SJCRH30 (cell line): ENCODE data around the gene NCAPG2. TPM values are rescaled to one million over a fixed set of nuclear protein-coding genes. Genes with fewer than 3 reads are reported as not detected.
"Not testable (repeated sequence)": the region's sequence is repeated elsewhere in the genome, so short reads cannot be mapped to it uniquely, and the experiment has no call there.

ENCODE experiments used
- DNase-seq, 2 experiments: peaks; one replicate each; pipeline ENCODE4 v3.0.0-alpha.2; 2015 to 2020
- H3K27ac ChIP-seq: fragments of 250-450 bp; sonication (Bioruptor Pico); 2 replicates; pipeline ENCODE4 v1.5.1; 2020; ENCODE audit warnings: mild to moderate bottlenecking, moderate library complexity
- H3K27me3 ChIP-seq: fragments of 250-450 bp; sonication (Bioruptor Pico); 2 replicates; pipeline ENCODE4 v1.5.1; 2020; ENCODE audit warnings: mild to moderate bottlenecking, moderate library complexity
- H3K36me3 ChIP-seq: fragments of 250-450 bp; sonication (Bioruptor Pico); 2 replicates; pipeline ENCODE4 v1.5.1; 2020; ENCODE audit warnings: mild to moderate bottlenecking, moderate library complexity
- H3K4me1 ChIP-seq: fragments of 250-450 bp; sonication (Bioruptor Pico); 2 replicates; pipeline ENCODE4 v1.5.1; 2020; ENCODE audit warnings: mild to moderate bottlenecking, moderate library complexity
- H3K4me3 ChIP-seq: fragments of 250-450 bp; sonication (Bioruptor Pico); 2 replicates; pipeline ENCODE4 v1.5.1; 2020; ENCODE audit warnings: mild to moderate bottlenecking, moderate library complexity
- H3K9me3 ChIP-seq: fragments of 250-450 bp; sonication (Bioruptor Pico); replicated peaks from 2 replicates; pipeline ENCODE4 v1.5.1; 2020; ENCODE audit warnings: mild to moderate bottlenecking, moderate library complexity
- total RNA-seq: library from RNA; depleted of rRNA; stranded (reverse); fragments of >200 nt; shearing (Covaris generic); gene quantifications from 2 replicates; pipeline ENCODE4 v1.2.3, GENCODE V29; 2014

The NCAPG2 gene
- total RNA-seq, 1 experiment from 2014 or later, result 91.9 TPM

- no peaks in the 10 kb centered on the region for H3K27me3 ChIP-seq
- peak in 1 of 2 experiments; percentile 33 for DNase-seq
- peak overlapping the region; percentile 100 for H3K4me3 ChIP-seq
- peaks cover 21% of the 10 kb centered on the region for H3K36me3 ChIP-seq
- peak overlapping the region; percentile 97; the same call in 1 of the 2 replicates for H3K27ac ChIP-seq
- no peaks in the 10 kb centered on the region for H3K9me3 ChIP-seq
- peaks cover 5% of the 10 kb centered on the region for H3K4me1 ChIP-seq
Measured at GRCh38 chr7:158705234-158705850, 738 bp upstream of the NCAPG2 start.

GRCh38 chr7:158703679-158704523 is 703 bp downstream of the NCAPG2 start:
- not testable (repeated sequence) for H3K9me3 ChIP-seq, H3K4me1 ChIP-seq, H3K27me3 ChIP-seq, DNase-seq
- Histone ChIP-seq H3K4me3 (peak overlapping the region; percentile 100), H3K27ac (peak overlapping the region; percentile 97), H3K36me3 (peaks cover 35% of the 10 kb centered on the region)

DNA sequence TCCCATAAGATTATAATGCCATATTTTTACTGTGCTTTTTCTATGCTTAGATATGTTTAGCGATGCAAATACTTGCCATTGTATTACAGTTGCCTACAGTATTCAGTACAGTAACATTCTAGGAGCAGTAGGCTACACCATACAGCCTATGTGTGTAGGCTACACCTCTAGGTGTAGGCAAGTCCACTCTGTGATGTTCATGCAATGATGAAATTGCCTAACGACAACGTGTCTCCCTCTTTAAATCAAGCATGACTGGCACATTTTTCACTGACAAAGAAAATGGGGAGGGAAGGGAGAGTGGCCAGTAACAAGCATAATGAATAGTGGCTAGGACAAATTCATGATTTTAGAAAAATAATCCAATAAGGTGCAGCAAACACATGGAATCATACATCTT is 1.7 kb downstream of the NCAPG2 start:
- H3K9me3 ChIP-seq, result no peaks in the 10 kb centered on the region
- peaks cover 42% of the 10 kb centered on the region for H3K36me3 ChIP-seq
- H3K27ac ChIP-seq, result no peak overlapping the region
- DNase-seq, result no peak
- no peaks in the 10 kb centered on the region for H3K27me3 ChIP-seq
- H3K4me1 ChIP-seq, result peaks cover 5% of the 10 kb centered on the region
- H3K4me3 ChIP-seq, result peak overlapping the region; percentile 47

DNA sequence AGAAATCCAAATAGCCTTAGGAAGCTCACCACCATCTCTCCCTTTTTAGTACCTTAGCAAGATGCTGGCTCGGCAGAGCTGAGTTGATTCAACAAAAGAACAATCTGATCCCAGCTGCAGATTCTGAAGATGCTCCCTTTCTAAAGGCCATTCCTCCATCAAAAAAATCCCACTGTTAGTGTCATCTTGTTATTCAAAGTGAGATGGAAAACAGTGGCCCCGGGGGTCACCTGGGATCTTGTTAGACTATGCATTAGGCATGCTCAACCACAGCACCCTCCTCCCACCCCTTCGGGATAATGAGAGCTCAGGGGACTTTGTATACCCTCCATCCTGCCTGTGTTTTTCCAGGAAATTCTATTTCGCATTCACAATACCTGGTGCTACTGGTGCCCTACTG is 2.4 kb downstream of the NCAPG2 start:
- no peak for DNase-seq
- no peaks in the 10 kb centered on the region for H3K27me3 ChIP-seq
- peaks cover 50% of the 10 kb centered on the region for H3K36me3 ChIP-seq
- H3K4me1 ChIP-seq, result peaks cover 5% of the 10 kb centered on the region
- no peak overlapping the region for H3K4me3 ChIP-seq
- no peaks in the 10 kb centered on the region for H3K9me3 ChIP-seq
- no peak overlapping the region for H3K27ac ChIP-seq

DNA sequence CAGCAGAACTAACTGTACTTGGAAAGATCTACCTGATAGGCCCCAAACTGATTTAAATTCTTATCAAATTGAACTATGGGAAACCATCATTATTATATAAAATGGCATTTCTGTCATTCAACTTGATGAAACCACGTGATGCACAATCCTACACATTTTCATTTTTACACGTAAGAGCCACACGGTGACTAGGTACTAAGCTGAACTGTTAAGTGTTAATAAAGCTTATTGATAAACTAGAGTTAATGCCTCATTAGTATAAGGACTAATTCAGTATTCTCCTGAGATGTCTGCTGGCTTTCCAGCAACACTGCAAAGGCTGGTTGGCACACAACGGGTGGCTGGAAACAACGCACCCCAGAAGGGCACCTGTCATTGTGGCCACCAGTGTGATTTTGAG is 4.6 kb downstream of the NCAPG2 start:
- no peak overlapping the region for H3K4me3 ChIP-seq
- H3K4me1 ChIP-seq, result peaks cover 5% of the 10 kb centered on the region
- peaks cover 72% of the 10 kb centered on the region for H3K36me3 ChIP-seq
- DNase-seq, result no peak
- no peaks in the 10 kb centered on the region for H3K27me3 ChIP-seq
- H3K9me3 ChIP-seq, result no peaks in the 10 kb centered on the region
- H3K27ac ChIP-seq, result no peak overlapping the region

DNA sequence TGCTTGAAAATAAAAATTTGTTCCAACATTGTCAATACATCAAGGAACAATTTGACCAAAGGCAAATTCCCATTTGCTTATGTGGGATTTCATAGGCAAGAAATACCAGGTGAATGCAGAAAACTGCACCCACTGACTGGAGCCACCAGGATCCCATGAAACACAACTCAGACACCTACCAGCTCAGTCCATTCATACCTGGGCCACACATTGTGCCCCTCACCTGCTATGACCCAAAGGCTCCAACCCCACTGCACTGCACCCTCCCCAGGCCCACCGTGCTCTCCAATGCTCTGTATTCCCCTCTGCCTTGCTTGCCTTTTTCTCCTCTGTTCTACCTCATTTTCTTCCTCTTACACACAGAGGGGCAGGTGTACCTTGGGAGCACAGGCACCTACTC is 5.3 kb downstream of the NCAPG2 start:
- no peak for DNase-seq

GRCh38 chr7:158698657-158699195 is 5.9 kb downstream of the NCAPG2 start:
- Histone ChIP-seq H3K4me3 (no peak overlapping the region), H3K9me3 (no peaks in the 10 kb centered on the region), H3K4me1 (peaks cover 5% of the 10 kb centered on the region), H3K27me3 (no peaks in the 10 kb centered on the region), H3K36me3 (peaks cover 75% of the 10 kb centered on the region), H3K27ac (no peak overlapping the region)
- no peak for DNase-seq

More for the DNA sequence above, 5.3 kb downstream of the NCAPG2 start:
- Histone ChIP-seq H3K4me3 (no peak overlapping the region), H3K9me3 (no peaks in the 10 kb centered on the region), H3K27me3 (no peaks in the 10 kb centered on the region), H3K4me1 (peaks cover 5% of the 10 kb centered on the region), H3K27ac (no peak overlapping the region), H3K36me3 (peaks cover 75% of the 10 kb centered on the region)

DNA sequence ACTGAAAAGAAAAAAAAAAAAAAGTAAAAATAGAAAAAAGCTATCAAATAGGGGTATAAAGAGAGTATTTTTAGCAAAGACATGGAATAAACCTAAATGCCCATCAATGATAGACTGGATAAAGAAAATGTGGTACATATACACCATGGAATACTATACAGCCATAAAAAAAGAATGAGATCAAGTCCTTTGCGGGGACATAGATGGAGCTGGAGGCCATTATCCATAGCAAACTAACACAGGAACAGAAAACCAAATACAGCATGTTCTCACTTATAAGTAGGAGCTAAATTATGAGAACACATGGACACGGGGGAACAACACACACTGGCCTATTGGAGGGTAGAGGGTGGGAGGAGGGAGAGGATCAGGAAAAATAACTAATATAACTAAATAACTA is 7.0 kb downstream of the NCAPG2 start:
- peaks cover 83% of the 10 kb centered on the region for H3K36me3 ChIP-seq
- H3K27ac ChIP-seq, DNase-seq, H3K27me3 ChIP-seq, H3K4me1 ChIP-seq, H3K4me3 ChIP-seq, H3K9me3 ChIP-seq: not testable (repeated sequence)

GRCh38 chr7:158695726-158696452 is 8.7 kb downstream of the NCAPG2 start:
- H3K27me3 ChIP-seq, result no peaks in the 10 kb centered on the region
- peaks cover 85% of the 10 kb centered on the region for H3K36me3 ChIP-seq
- H3K9me3 ChIP-seq, result no peaks in the 10 kb centered on the region
- H3K4me3 ChIP-seq, result no peak overlapping the region
- H3K4me1 ChIP-seq, result no peaks in the 10 kb centered on the region
- H3K27ac ChIP-seq, result no peak overlapping the region
- peak; percentile 40 to 66 for DNase-seq

DNA sequence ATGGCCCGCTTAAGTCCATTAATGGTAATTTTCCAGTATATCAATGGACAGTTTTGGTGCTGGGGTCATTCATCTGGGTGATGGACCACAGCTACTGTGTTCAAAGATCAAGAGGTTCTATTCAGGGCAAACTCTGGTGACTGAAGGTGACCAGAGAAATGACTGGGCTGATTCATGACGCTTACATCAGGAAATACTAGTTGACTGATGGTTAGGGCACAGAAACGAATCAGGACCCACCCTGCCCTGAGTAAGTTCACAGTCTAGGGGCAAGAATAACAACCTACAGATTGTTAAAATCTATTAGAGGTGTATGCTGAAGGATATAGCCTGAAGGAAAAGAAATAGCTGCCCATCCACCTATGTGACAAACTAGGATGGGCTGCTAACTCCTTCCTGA is 9.5 kb downstream of the NCAPG2 start:
- Histone ChIP-seq H3K4me1 (no peaks in the 10 kb centered on the region), H3K27me3 (no peaks in the 10 kb centered on the region), H3K9me3 (no peaks in the 10 kb centered on the region), H3K4me3 (no peak overlapping the region), H3K36me3 (peaks cover 85% of the 10 kb centered on the region), H3K27ac (no peak overlapping the region)
- no peak for DNase-seq

- Histone ChIP-seq H3K9me3 (no peaks in the 10 kb centered on the region), H3K4me1 (no peaks in the 10 kb centered on the region), H3K27me3 (no peaks in the 10 kb centered on the region), H3K4me3 (no peak overlapping the region), H3K27ac (no peak overlapping the region), H3K36me3 (peaks cover 85% of the 10 kb centered on the region)
- no peak for DNase-seq
Measured at GRCh38 chr7:158694650-158695049, 10.0 kb downstream of the NCAPG2 start.

- H3K36me3 ChIP-seq, result peaks cover 88% of the 10 kb centered on the region
- DNase-seq, result no peak
- H3K4me1 ChIP-seq, result no peaks in the 10 kb centered on the region
- H3K27me3 ChIP-seq, result no peaks in the 10 kb centered on the region
- no peaks in the 10 kb centered on the region for H3K9me3 ChIP-seq
- no peak overlapping the region for H3K27ac ChIP-seq
- no peak overlapping the region for H3K4me3 ChIP-seq
Measured at GRCh38 chr7:158689488-158689887, 15.1 kb downstream of the NCAPG2 start.

DNA sequence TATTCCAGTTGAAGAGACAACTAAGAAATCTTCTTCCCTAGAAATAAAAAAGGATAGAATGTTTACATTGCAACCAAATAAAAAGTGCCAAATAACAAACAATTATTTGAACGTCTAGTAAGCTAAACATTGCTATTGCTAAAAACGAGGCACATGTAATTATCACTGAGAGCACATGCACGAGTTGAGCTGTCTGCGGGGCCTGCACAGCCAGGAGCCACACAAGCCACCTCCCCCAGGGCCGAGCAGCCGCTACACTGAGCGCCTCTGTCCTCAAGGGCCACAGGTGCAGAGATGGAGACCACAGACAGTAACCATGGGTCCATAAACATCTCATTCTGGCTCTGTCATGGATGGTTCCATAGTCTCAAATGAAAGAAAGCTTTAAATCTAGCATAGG is 17.2 kb downstream of the NCAPG2 start:
- H3K4me3 ChIP-seq, result no peak overlapping the region
- DNase-seq, result no peak
- H3K27ac ChIP-seq, result no peak overlapping the region
- no peaks in the 10 kb centered on the region for H3K4me1 ChIP-seq
- H3K9me3 ChIP-seq, result no peaks in the 10 kb centered on the region
- no peaks in the 10 kb centered on the region for H3K27me3 ChIP-seq
- peaks cover 97% of the 10 kb centered on the region for H3K36me3 ChIP-seq

- no peak overlapping the region for H3K4me3 ChIP-seq
- peaks cover 97% of the 10 kb centered on the region for H3K36me3 ChIP-seq
- no peak for DNase-seq
- H3K9me3 ChIP-seq, result no peaks in the 10 kb centered on the region
- no peaks in the 10 kb centered on the region for H3K4me1 ChIP-seq
- H3K27me3 ChIP-seq, result no peaks in the 10 kb centered on the region
- H3K27ac ChIP-seq, result no peak overlapping the region
Measured at GRCh38 chr7:158685693-158686092, 18.9 kb downstream of the NCAPG2 start.

- Histone ChIP-seq H3K4me1 (no peaks in the 10 kb centered on the region), H3K4me3 (no peak overlapping the region), H3K27me3 (no peaks in the 10 kb centered on the region), H3K36me3 (peaks cover 97% of the 10 kb centered on the region), H3K9me3 (no peaks in the 10 kb centered on the region), H3K27ac (no peak overlapping the region)
- no peak for DNase-seq
Measured at GRCh38 chr7:158684329-158684728, 20.3 kb downstream of the NCAPG2 start.
